ENCODE measurements around the gene CFAP300. TPM values are rescaled to one million over a fixed set of nuclear protein-coding genes. Genes with fewer than 3 reads are reported as not detected.
A peak's percentile ranks its signal among the peaks of the same experiment; 100 is the strongest.

CFAP300 gene
- polyA plus RNA-seq, 2 of the 4 experiments (the other 2 are of a cell fraction), result 8.2 to 17.1 TPM

- no peak for FAIRE-seq
- POLR2A ChIA-PET, result no interaction called here
- H3K4me1 ChIP-seq, result peaks cover 23% of the 10 kb centered on the region; the same call in 2 of the 3 replicates
Observed at GRCh38 chr11:102004220-102004619, 43.0 kb upstream of the CFAP300 start.

GRCh38 chr11:102005306-102005705, 41.9 kb upstream of the CFAP300 start:
- ATAC-seq, result no peak

More at GRCh38 chr11:102004220-102004619, 43.0 kb upstream of the CFAP300 start:
- no peak for TF ChIP-seq ESRRA (IDR thresholded peaks at IDR 0.05; ENCODE audit: borderline replicate concordance, low read length)
- TF ChIP-seq FOSB (CRISPR knock-in tag; IDR thresholded peaks at IDR 0.05), result no peak
- TF ChIP-seq POLR2A (IDR thresholded peaks at IDR 0.05; ENCODE audit: low read length), result no peak
- Histone ChIP-seq H3K4me2 (no peak overlapping the region), H3K4me3 (no peak overlapping the region), H3K27ac (peak overlapping the region in 1 of 2 experiments; percentile 14; a peak in 1 of 6 replicates), H3K9me3 (no peaks in the 10 kb centered on the region)
- ATAC-seq (no peak), DNase-seq (ENCODE audit: low read depth in 1 of 2, low spot score in 1 of 2) (no peak)
- CTCF ChIA-PET, result interaction anchor here (1.5 kb wide), 1 partner anchor 143 kb away, joined by 3 read pairs; no protein-coding TSS in a partner anchor

DNA sequence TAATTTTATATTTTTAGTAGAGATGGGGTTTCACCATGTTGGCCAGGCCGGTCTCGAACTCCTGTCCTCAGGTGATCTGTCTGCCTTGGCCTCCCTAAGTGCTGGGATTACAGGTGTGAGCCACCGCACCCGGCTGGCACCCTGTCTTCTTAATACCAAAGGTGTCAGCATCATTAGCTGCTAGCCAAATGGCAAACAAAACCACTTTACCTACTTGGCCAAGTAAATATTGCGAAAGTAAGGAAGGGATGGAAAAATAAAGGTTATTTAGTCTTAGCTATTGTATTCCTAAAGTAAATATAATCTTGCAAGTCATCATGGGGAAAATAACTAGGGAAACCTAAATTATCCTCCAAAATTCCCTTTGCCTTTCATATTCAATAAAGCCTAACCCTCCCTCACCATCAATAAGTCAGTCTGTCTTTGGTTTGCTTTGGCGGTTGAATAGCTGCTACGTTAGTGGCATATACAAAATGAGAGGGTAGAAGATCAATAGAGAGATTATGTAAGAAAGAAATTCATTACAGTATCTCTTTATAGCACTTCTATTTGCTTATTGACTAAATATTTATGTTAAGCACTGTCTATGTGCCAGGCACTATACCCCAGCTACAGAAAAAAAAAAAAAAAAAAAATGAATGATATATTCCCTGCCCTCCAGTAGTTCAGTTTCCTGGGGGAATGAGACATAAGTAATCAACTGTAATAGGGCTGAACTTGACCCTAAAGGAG, 40.2 kb upstream of the CFAP300 start:
- FAIRE-seq, result no peak
- Histone ChIP-seq H3K4me2 (peak overlapping the region; percentile 64), H3K9me3 (no peaks in the 10 kb centered on the region), H3K4me3 (no peak overlapping the region), H3K27ac (peak overlapping the region; percentile 84 to 85), H3K4me1 (peaks cover 44% of the 10 kb centered on the region)
- peak in 1 of 2 experiments; percentile 68 for DNase-seq (ENCODE audit: low read depth in 1 of 2, low spot score in 1 of 2)
- TF ChIP-seq ZFP36 (IDR thresholded peaks at IDR 0.05; ENCODE audit: borderline replicate concordance, partially characterized antibody) (no peak), SMC3 (IDR thresholded peaks at IDR 0.05) (0 out of 3 replicates have a peak, but pooled peaks have one; percentile 5), MAFK (IDR thresholded peaks at IDR 0.05; ENCODE audit: partially characterized antibody) (peak; percentile 45), CEBPB (IDR thresholded peaks at IDR 0.05) (peak; percentile 30 to 90; a peak in 3 of 4 replicates), ZSCAN20 (CRISPR knock-in tag; IDR thresholded peaks at IDR 0.05) (no peak), FOSL2 (IDR thresholded peaks at IDR 0.05) (no peak), FOSL2 (CRISPR knock-in tag; IDR thresholded peaks at IDR 0.05) (peak; percentile 22; the same call in 1 of the 2 replicates)
- TF ChIP-seq, protein P1, sequence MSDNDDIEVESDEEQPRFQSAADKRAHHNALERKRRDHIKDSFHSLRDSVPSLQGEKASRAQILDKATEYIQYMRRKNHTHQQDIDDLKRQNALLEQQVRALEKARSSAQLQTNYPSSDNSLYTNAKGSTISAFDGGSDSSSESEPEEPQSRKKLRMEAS (IDR thresholded peaks at IDR 0.05), result 0 out of 2 replicates have a peak, but pooled peaks have one; percentile 14
- CTCF ChIA-PET, result interaction anchor here (0.6 to 6.4 kb wide), 21 partner anchors 9 to 606 kb away, joined by 3 to 112 read pairs (median 5); partner anchors contain the start of genes ANGPTL5, CEP126 and CFAP300
- POLR2A ChIA-PET, result interaction anchor here (1.3 to 2.2 kb wide), 2 partner anchors 92 to 146 kb away, joined by 8 to 11 read pairs; partner anchors contain the start of gene CEP126
- ATAC-seq, result peak in 1 of 2 experiments; percentile 68; a peak in 4 of 6 replicates
- WGBS (ENCODE audit: missing lambda C conversion rate), result 23% methylated on average over 7 of the region's 7 CpGs

More at GRCh38 chr11:102005306-102005705, 41.9 kb upstream of the CFAP300 start:
- WGBS (ENCODE audit: missing lambda C conversion rate), result 95% methylated on average over 4 of the region's 4 CpGs
- ChIA-PET CTCF (interaction anchor here (0.7 to 6.4 kb wide), 2 partner anchors 42 to 144 kb away, joined by 4 to 112 read pairs; no protein-coding TSS in a partner anchor), POLR2A (no interaction called here)
- no peak overlapping the region for H3K4me2 ChIP-seq
- FAIRE-seq (no peak), DNase-seq (ENCODE audit: low read depth in 1 of 2, low spot score in 1 of 2) (no peak)
- H3K27ac ChIP-seq, result peak overlapping the region; percentile 23 to 55; a peak in 3 of 6 replicates
- no peak for TF ChIP-seq ZNF302 (CRISPR knock-in tag; IDR thresholded peaks at IDR 0.05)
- H3K9me3 ChIP-seq, result no peaks in the 10 kb centered on the region
- peaks cover 29% of the 10 kb centered on the region for H3K4me1 ChIP-seq
- H3K4me3 ChIP-seq, result no peak overlapping the region

DNA sequence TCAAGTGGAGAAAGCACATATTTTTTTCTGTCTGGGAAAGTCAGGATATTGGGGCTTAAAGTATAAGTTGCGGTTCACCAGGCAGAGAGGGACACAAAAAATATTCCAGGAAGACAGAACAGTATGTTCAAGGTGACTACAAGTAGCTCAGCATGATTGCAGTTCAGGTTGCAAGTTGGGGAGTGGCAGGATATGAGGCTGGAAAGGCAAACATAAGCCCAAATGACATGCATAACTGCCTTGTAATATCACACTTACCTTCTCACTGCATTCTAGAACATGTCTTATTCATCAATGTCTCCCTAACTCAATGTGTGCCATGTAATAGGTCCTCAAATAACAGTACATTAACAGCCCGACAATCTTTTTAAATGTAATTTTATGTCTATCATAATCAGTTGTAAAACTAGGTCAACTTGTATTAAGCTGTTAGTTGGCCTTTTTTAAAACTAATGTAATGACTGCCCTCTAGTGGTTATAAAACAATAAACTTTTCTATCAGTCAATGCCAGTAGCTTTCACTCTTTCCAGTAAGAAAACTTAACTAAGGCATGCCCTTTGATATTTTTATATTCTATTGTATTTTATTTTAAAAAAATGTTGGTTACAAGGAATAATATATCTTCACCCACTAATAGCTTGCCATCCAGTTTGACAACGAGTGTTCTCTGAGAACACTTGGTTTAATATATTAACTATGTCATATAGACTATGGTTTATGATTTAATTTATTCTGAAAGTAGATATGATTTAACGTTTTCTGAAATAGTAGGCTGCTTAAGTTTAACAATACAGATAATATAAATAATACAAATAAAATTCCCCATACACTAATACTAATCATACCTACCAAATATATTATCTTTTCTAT, 39.4 kb upstream of the CFAP300 start:
- Histone ChIP-seq H3K9me3 (no peaks in the 10 kb centered on the region), H3K27ac (peak overlapping the region; percentile 84 to 85), H3K4me2 (peak overlapping the region; percentile 64), H3K4me1 (peaks cover 44% of the 10 kb centered on the region), H3K4me3 (no peak overlapping the region)
- ChIA-PET CTCF (interaction anchor here (0.6 to 6.4 kb wide), 28 partner anchors 8 to 605 kb away, joined by 3 to 112 read pairs (median 4); partner anchors contain the start of genes ANGPTL5, CEP126 and CFAP300), POLR2A (interaction anchor here (0.7 to 2.2 kb wide), 5 partner anchors 40 to 147 kb away, joined by 3 to 11 read pairs (median 8); partner anchors contain the start of genes ANGPTL5, CEP126, CFAP300 and YAP1)
- WGBS (ENCODE audit: missing lambda C conversion rate), result 2% methylated on average over 4 of the region's 4 CpGs
- DNase-seq (ENCODE audit: low read depth in 1 of 2, low spot score in 1 of 2) (peak; percentile 25 to 95), ATAC-seq (peak; percentile 88 to 96), FAIRE-seq (peak; percentile 94)
- no peak for TF ChIP-seq CBX2 (IDR thresholded peaks at IDR 0.05; ENCODE audit: borderline replicate concordance, low read depth)
- no peak for TF ChIP-seq E2F6 (IDR thresholded peaks at IDR 0.05; ENCODE audit: borderline replicate concordance, low read depth)
- TF ChIP-seq FOSB (CRISPR knock-in tag; IDR thresholded peaks at IDR 0.05), result no peak
- no peak for TF ChIP-seq PBX3 (IDR thresholded peaks at IDR 0.05)
- no peak for TF ChIP-seq BHLHE40 (IDR thresholded peaks at IDR 0.05; ENCODE audit: low read depth, low read length)
- no peak for TF ChIP-seq HES2 (IDR thresholded peaks at IDR 0.05)
- no peak for TF ChIP-seq NFE2L2 (conservative IDR thresholded peaks at IDR 0.05; ENCODE audit: low read length)
- TF ChIP-seq, protein P2, sequence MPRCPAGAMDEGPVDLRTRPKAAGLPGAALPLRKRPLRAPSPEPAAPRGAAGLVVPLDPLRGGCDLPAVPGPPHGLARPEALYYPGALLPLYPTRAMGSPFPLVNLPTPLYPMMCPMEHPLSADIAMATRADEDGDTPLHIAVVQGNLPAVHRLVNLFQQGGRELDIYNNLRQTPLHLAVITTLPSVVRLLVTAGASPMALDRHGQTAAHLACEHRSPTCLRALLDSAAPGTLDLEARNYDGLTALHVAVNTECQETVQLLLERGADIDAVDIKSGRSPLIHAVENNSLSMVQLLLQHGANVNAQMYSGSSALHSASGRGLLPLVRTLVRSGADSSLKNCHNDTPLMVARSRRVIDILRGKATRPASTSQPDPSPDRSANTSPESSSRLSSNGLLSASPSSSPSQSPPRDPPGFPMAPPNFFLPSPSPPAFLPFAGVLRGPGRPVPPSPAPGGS (IDR thresholded peaks at IDR 0.05), result no peak
- no peak for TF ChIP-seq HOXA7 (CRISPR knock-in tag; IDR thresholded peaks at IDR 0.05)
- TF ChIP-seq RAD21 (conservative IDR thresholded peaks at IDR 0.05 in 1 of 2, IDR thresholded peaks at IDR 0.05 in 1 of 2), result peak; percentile 63 to 79
- no peak for TF ChIP-seq TFCP2L1 (CRISPR knock-in tag; IDR thresholded peaks at IDR 0.05)
- TF ChIP-seq CHD4 (IDR thresholded peaks at IDR 0.05; ENCODE audit: borderline replicate concordance), result no peak

Data from A549 (cell line).